ENCODE measurements around the gene KCP. TPM values are rescaled to one million over a fixed set of nuclear protein-coding genes. Genes with fewer than 3 reads are reported as not detected.

The KCP gene
- total RNA-seq, 1 experiment from 2014 or later: 5.3 TPM

DNA sequence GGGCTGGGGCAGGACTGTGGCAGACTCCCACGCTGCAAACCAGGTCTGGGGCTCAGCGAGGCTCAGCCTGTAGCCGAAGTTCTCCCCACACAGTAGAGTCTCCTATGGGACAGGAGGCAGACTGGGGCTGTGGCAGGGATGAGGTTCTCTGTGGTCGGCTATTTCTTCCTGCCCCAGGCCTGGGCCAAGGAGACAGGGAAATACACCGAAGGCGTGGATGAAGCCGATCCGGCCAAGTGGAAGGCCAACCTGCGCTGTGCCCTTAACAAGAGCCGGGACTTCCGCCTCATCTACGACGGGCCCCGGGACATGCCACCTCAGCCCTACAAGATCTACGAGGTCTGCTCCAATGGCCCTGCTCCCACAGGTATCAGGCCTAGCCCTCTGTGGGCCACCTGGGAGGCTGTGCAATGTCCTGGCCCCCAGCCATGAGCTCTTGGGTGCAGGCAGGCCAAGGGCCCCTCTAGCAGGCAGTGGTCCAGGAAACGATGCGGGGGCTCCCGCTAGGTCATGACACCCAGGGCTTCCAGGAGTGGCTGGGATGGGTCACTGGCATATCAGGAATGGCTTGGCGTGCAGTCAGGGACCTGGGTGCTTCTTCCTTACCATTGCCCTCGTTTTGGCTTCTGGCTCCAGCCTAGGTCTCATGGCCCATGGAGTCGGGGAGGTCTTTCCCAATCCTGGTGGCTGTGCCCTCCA is 35.3 kb upstream of the KCP start:
- Mint-ChIP-seq H3K27ac (no peak overlapping the region), H3K4me1 (peaks cover 10 to 12% of the 10 kb centered on the region in 2 experiments)
- WGBS (ENCODE audit: extremely low coverage, insufficient read length, low lambda C conversion rate): no CpG with 5 or more reads among the region's 21 CpGs

More for the DNA sequence above, 35.3 kb upstream of the KCP start:
- Histone ChIP-seq H2BK15ac (ENCODE audit: low read depth, low read length) (no peak overlapping the region), H2AK5ac (ENCODE audit: insufficient read length, low read length) (no peak overlapping the region), H3K79me2 (ENCODE audit: insufficient read depth, low read length) (no peaks in the 10 kb centered on the region), H2BK12ac (ENCODE audit: insufficient read length, low read depth, low read length) (no peak overlapping the region), H3K79me1 (ENCODE audit: insufficient read depth, low read depth, low read length, poor library complexity, severe bottlenecking) (no peaks in the 10 kb centered on the region), H2AFZ (ENCODE audit: low read length) (no peak overlapping the region), H3K27me3 (ENCODE audit: insufficient read depth, low read length) (peaks cover 2% of the 10 kb centered on the region; the same call in 1 of the 2 replicates), H3K18ac (ENCODE audit: insufficient read length, low read depth, low read length) (no peak overlapping the region), H3K14ac (ENCODE audit: insufficient read depth, low read length) (no peak overlapping the region; the same call in 1 of the 2 replicates), H4K20me1 (ENCODE audit: control insufficient read depth, insufficient read depth, insufficient read length) (no peaks in the 10 kb centered on the region), H2BK120ac (ENCODE audit: low read depth, low read length, poor library complexity, severe bottlenecking) (no peak overlapping the region), H3K9ac (ENCODE audit: extremely low read depth, insufficient read length, low read length) (no peak overlapping the region), H4K5ac (ENCODE audit: insufficient read length, low read depth, low read length) (no peak overlapping the region), H3K4me2 (ENCODE audit: insufficient read depth, insufficient read length, low read length) (no peak overlapping the region), H3K56ac (ENCODE audit: insufficient read length, low read depth, low read length) (no peak overlapping the region), H3K4me1 (ENCODE audit: insufficient read depth, low read length) (no peaks in the 10 kb centered on the region), H4K8ac (replicated peaks; ENCODE audit: insufficient read length, low read depth, low read length) (no peak overlapping the region), H4K91ac (ENCODE audit: insufficient read length, low read depth, low read length) (no peak overlapping the region), H3T11ph (ENCODE audit: low read length) (no peak overlapping the region), H3K23ac (ENCODE audit: insufficient read length, low read depth, low read length) (no peak overlapping the region), H2BK20ac (ENCODE audit: low read depth, low read length, poor library complexity, severe bottlenecking) (no peak overlapping the region), H3K4ac (ENCODE audit: low read depth, low read length) (no peak overlapping the region), H3K23me2 (ENCODE audit: insufficient read length, low read depth, low read length, poor library complexity, severe bottlenecking) (no peaks in the 10 kb centered on the region), H3K9me3 (ENCODE audit: control insufficient read depth, low read depth, low read length) (no peaks in the 10 kb centered on the region), H3K27ac (ENCODE audit: insufficient read length, low read depth, low read length) (no peak overlapping the region), H2BK5ac (ENCODE audit: insufficient read length, low read length) (no peak overlapping the region)
- no peak for DNase-seq
- TF ChIP-seq, protein P1, sequence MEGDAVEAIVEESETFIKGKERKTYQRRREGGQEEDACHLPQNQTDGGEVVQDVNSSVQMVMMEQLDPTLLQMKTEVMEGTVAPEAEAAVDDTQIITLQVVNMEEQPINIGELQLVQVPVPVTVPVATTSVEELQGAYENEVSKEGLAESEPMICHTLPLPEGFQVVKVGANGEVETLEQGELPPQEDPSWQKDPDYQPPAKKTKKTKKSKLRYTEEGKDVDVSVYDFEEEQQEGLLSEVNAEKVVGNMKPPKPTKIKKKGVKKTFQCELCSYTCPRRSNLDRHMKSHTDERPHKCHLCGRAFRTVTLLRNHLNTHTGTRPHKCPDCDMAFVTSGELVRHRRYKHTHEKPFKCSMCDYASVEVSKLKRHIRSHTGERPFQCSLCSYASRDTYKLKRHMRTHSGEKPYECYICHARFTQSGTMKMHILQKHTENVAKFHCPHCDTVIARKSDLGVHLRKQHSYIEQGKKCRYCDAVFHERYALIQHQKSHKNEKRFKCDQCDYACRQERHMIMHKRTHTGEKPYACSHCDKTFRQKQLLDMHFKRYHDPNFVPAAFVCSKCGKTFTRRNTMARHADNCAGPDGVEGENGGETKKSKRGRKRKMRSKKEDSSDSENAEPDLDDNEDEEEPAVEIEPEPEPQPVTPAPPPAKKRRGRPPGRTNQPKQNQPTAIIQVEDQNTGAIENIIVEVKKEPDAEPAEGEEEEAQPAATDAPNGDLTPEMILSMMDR (conservative IDR thresholded peaks at IDR 0.05): no peak
- Mint-ChIP-seq H3K36me3 (ENCODE audit: insufficient read depth in 1 of 3, low read depth in 3 of 3) (no peaks in the 10 kb centered on the region; a peak in 1 of 7 replicates), H3K27me3 (ENCODE audit: low read depth) (peaks cover 16% of the 10 kb centered on the region), H3K9me3 (no peaks in the 10 kb centered on the region), H3K4me3 (no peak overlapping the region)
